H1 (cell line): ENCODE data around the gene LRRC3C. TPM values are rescaled to one million over a fixed set of nuclear protein-coding genes. Genes with fewer than 3 reads are reported as not detected.

ENCODE experiments used
- CTCF ChIA-PET: fragments of 300-600 bp; sonication (Branson Sonifier 250); formaldehyde crosslinking; loops from one replicate; lab custom pipeline; 2021; ENCODE audit not compliant: partially characterized antibody; lab: Charles Lee
- POLR2A ChIA-PET: fragments of 300-600 bp; sonication (Branson Sonifier 250); formaldehyde crosslinking; loops from one replicate; lab custom pipeline; 2021; ENCODE audit warnings: inconsistent platforms; ENCODE audit not compliant: partially characterized antibody; lab: Charles Lee
- DNase-seq, 2 experiments: peaks; one replicate each; pipeline versions ENCODE4 v3.0.0 to v3.0.0-alpha.2; 2010 to 2022; ENCODE audit warnings: low spot score in 2 of 2, low read depth in 1 of 2, mixed read lengths in 1 of 2
- FAIRE-seq: peaks from 2 replicates; lab custom pipeline; 2011; peaks lifted over from hg19 to GRCh38; lab: Jason Lieb, UNC
- H2AFZ ChIP-seq: 2 replicates; pipeline ENCODE4 v1.8.1; 2012; ENCODE audit warnings: low read length, inconsistent platforms
- H2AK5ac ChIP-seq: 2 replicates; pipeline ENCODE4 v1.6.1; 2013; ENCODE audit warnings: low read depth, low read length
- H2BK120ac ChIP-seq: replicated peaks from 2 replicates; pipeline ENCODE3; 2013; ENCODE audit warnings: low read depth, low read length, inconsistent platforms
- H2BK12ac ChIP-seq: 2 replicates; pipeline ENCODE4 v1.6.1; 2013; ENCODE audit warnings: low read depth, low read length
- H2BK15ac ChIP-seq: 2 replicates; pipeline ENCODE4 v1.6.1; 2013; ENCODE audit warnings: low read length
- H2BK20ac ChIP-seq: 2 replicates; pipeline ENCODE4 v1.6.1; 2013; ENCODE audit warnings: low read length
- H2BK5ac ChIP-seq: 2 replicates; pipeline ENCODE4 v1.6.1; 2013; ENCODE audit warnings: low read depth, low read length
- H3K14ac ChIP-seq: 2 replicates; pipeline ENCODE4 v1.6.1; 2013; ENCODE audit warnings: inconsistent platforms; ENCODE audit not compliant: insufficient read length
- H3K18ac ChIP-seq: 2 replicates; pipeline ENCODE4 v1.6.1; 2013; ENCODE audit warnings: low read length; ENCODE audit errors: extremely low read depth
- H3K23ac ChIP-seq: 2 replicates; pipeline ENCODE4 v1.6.1; 2013; ENCODE audit warnings: inconsistent platforms; ENCODE audit not compliant: insufficient read length
- H3K23me2 ChIP-seq: 2 replicates; pipeline ENCODE4 v1.6.1; 2013; ENCODE audit warnings: low read depth, low read length
- H3K27ac ChIP-seq: 2 replicates; pipeline ENCODE4 v1.6.1; 2011; ENCODE audit warnings: low read depth, low read length, inconsistent platforms
- H3K27me3 ChIP-seq, 4 experiments: replicated peaks in 1 of 4; 1 replicate in 1 of 4; 2 replicates in 3 of 4; pipeline versions ENCODE4 v1.6.1 to v1.8.1; 2011 to 2013; ENCODE audit warnings: low read length in 3 of 4, mild to moderate bottlenecking in 3 of 4, inconsistent platforms in 2 of 4, mixed read lengths in 2 of 4, moderate library complexity in 1 of 4; ENCODE audit not compliant: control insufficient read depth in 3 of 4, insufficient read depth in 3 of 4; ENCODE audit errors: extremely low read depth in 1 of 4
- H3K36me3 ChIP-seq, 4 experiments: 2 replicates each; pipeline versions ENCODE4 v1.6.1 to v1.8.1; 2011 to 2013; ENCODE audit warnings: mild to moderate bottlenecking in 4 of 4, low read length in 3 of 4, moderate library complexity in 2 of 4, control low read depth in 1 of 4, inconsistent platforms in 1 of 4; ENCODE audit not compliant: insufficient read depth in 4 of 4, control insufficient read depth in 2 of 4
- H3K4ac ChIP-seq: replicated peaks from 2 replicates; pipeline ENCODE3; 2013; ENCODE audit warnings: low read length, low read depth, mixed read lengths, inconsistent platforms; ENCODE audit not compliant: insufficient read length
- H3K4me1 ChIP-seq, 4 experiments: replicated peaks in 1 of 4; 1 replicate in 1 of 4; 2 replicates in 3 of 4; pipeline versions ENCODE4 v1.6.1 to v1.8.1; 2011 to 2013; ENCODE audit warnings: low read length in 3 of 4, inconsistent platforms in 2 of 4, mixed read lengths in 1 of 4; ENCODE audit not compliant: insufficient read depth in 4 of 4, control insufficient read depth in 3 of 4
- H3K4me2 ChIP-seq, 2 experiments: 2 replicates each; pipeline versions ENCODE4 v1.6.1 to v1.8.1; 2011 to 2013; ENCODE audit warnings: low read depth in 2 of 2, low read length in 2 of 2, control low read depth in 1 of 2, inconsistent platforms in 1 of 2, mild to moderate bottlenecking in 1 of 2; ENCODE audit not compliant: insufficient read depth in 1 of 2
- H3K4me3 ChIP-seq, 4 experiments: fragments of 200-600, 300-600 bp in 1 of 4; sonication (generic), shearing (Covaris generic), sonication (Bioruptor Twin) in 1 of 4; 2 replicates each; pipeline versions ENCODE4 v1.5.1 to v1.8.1; 2011 to 2016; ENCODE audit warnings: low read length in 4 of 4, low read depth in 3 of 4, control low read depth in 2 of 4, inconsistent platforms in 2 of 4, mild to moderate bottlenecking in 2 of 4, mixed read lengths in 1 of 4, moderate library complexity in 1 of 4; ENCODE audit not compliant: insufficient read depth in 2 of 4; ENCODE audit errors: extremely low read depth in 1 of 4
- H3K56ac ChIP-seq: replicated peaks from 2 replicates; pipeline ENCODE3; 2013; ENCODE audit warnings: low read depth, mild to moderate bottlenecking, mixed read lengths, low read length, inconsistent platforms; ENCODE audit not compliant: insufficient read length
- H3K79me1 ChIP-seq: 2 replicates; pipeline ENCODE4 v1.6.1; 2013; ENCODE audit warnings: low read depth, low read length, control low read depth
- H3K79me2 ChIP-seq, 2 experiments: 2 replicates each; pipeline versions ENCODE4 v1.6.1 to v1.8.1; 2012 to 2013; ENCODE audit warnings: low read length in 2 of 2, mild to moderate bottlenecking in 2 of 2, inconsistent platforms in 1 of 2; ENCODE audit not compliant: insufficient read depth in 2 of 2, control insufficient read depth in 1 of 2
- H3K9ac ChIP-seq, 4 experiments: replicated peaks in 1 of 4; 1 replicate in 1 of 4; 2 replicates in 3 of 4; pipeline versions ENCODE4 v1.6.1 to v1.8.1; 2011 to 2013; ENCODE audit warnings: low read depth in 3 of 4, low read length in 3 of 4, control low read depth in 2 of 4, mild to moderate bottlenecking in 2 of 4, moderate library complexity in 2 of 4, inconsistent platforms in 1 of 4; ENCODE audit errors: extremely low read depth in 1 of 4
- H3K9me3 ChIP-seq, 2 experiments: 2 replicates each; pipeline versions ENCODE4 v1.6.1 to v1.8.1; 2012 to 2013; ENCODE audit warnings: mild to moderate bottlenecking in 2 of 2, moderate library complexity in 2 of 2, control low read depth in 1 of 2, inconsistent platforms in 1 of 2, low read depth in 1 of 2, low read length in 1 of 2, mixed read lengths in 1 of 2; ENCODE audit not compliant: insufficient read depth in 2 of 2
- H4K20me1 ChIP-seq, 2 experiments: replicated peaks in 1 of 2; 2 replicates each; pipeline versions ENCODE3 to v1.8.1; 2011 to 2013; ENCODE audit warnings: inconsistent platforms in 2 of 2, low read length in 2 of 2, mild to moderate bottlenecking in 1 of 2; ENCODE audit not compliant: insufficient read depth in 2 of 2, control insufficient read depth in 1 of 2
- H4K5ac ChIP-seq: 2 replicates; pipeline ENCODE4 v1.6.1; 2013; ENCODE audit warnings: low read length, low read depth, mixed read lengths, inconsistent platforms; ENCODE audit not compliant: insufficient read length
- H4K8ac ChIP-seq: 2 replicates; pipeline ENCODE4 v1.8.0; 2013; ENCODE audit warnings: mild to moderate bottlenecking, moderate library complexity, low read length, inconsistent platforms; ENCODE audit not compliant: insufficient read depth; ENCODE audit errors: extremely low read depth
- H4K91ac ChIP-seq: replicated peaks from 2 replicates; pipeline ENCODE3; 2013; ENCODE audit warnings: low read length, mixed read lengths, inconsistent platforms; ENCODE audit not compliant: insufficient read length
- ATF3 ChIP-seq: IDR thresholded peaks from 2 replicates; pipeline ENCODE4 v1.6.1; 2011; ENCODE audit warnings: low read depth, mild to moderate bottlenecking, low read length; ENCODE audit not compliant: insufficient read depth
- GTF2F1 ChIP-seq: IDR thresholded peaks from 2 replicates; pipeline ENCODE4 v1.6.1; 2012; ENCODE audit warnings: low read depth, low read length, improper control_type of control experiment, borderline replicate concordance
- KDM4A ChIP-seq: IDR thresholded peaks from one replicate; pipeline ENCODE4 v1.7.1; 2012; ENCODE audit warnings: low read depth, mild to moderate bottlenecking, moderate library complexity, low read length, inconsistent platforms; ENCODE audit not compliant: severe bottlenecking
- WGBS, 2 experiments: shearing (Covaris generic) in 1 of 2; methylation state at CpG; one replicate each; pipeline versions ENCODE4 v1.1.6 to v1.1.7; 2013 to 2015; ENCODE audit warnings: low lambda C conversion rate in 2 of 2, mixed read lengths in 2 of 2, inconsistent platforms in 1 of 2, low coverage in 1 of 2, missing lambda C conversion rate in 1 of 2; ENCODE audit not compliant: insufficient replicate concordance in 2 of 2, insufficient coverage in 1 of 2, insufficient read length in 1 of 2; ENCODE audit errors: extremely low coverage in 1 of 2, missing lambda C conversion rate in 1 of 2; 5-methylcytosine and 5-hydroxymethylcytosine counted together
- polyA plus RNA-seq, 7 experiments: library from polyadenylated mRNA; depleted of rRNA in 3 of 7; stranded (reverse) in 5 of 7; unstranded in 2 of 7; fragments of >200 nt in 5 of 7; fragments of 200-250 nt in 2 of 7; gene quantifications; 1 replicate in 5 of 7; 2 replicates in 1 of 7; 4 replicates in 1 of 7; pipeline versions ENCODE4 v1.2.1 to v1.2.3, GENCODE V29; 2011 to 2013; ENCODE audit warnings: missing spikeins in 2 of 7, mixed read lengths in 2 of 7
- total RNA-seq: library from RNA; stranded (reverse); fragmentation: NEBNext Ultra II Directional; extraction: Animal tissue kit (Norgen Biotek cat#: 25700); gene quantifications from 2 replicates; pipeline ENCODE4 v1.2.1, GENCODE V29; 2021

LRRC3C gene
- total and polyA plus RNA-seq, 2 of the 8 experiments (the other 6 are each of a cell fraction or from before 2014, with no cell fraction given): not detected

GRCh38 chr17:39951924-39952679 lies 24.6 kb downstream of the LRRC3C start:
- Histone ChIP-seq H2AFZ (no peak overlapping the region), H3K23me2 (peaks cover 2% of the 10 kb centered on the region; the same call in 1 of the 2 replicates), H2BK5ac (peak overlapping the region; percentile 79; the same call in 1 of the 2 replicates), H3K9ac (peak overlapping the region in 2 of 4 experiments; percentile 45 to 49; a peak in 4 of 7 replicates), H3K4me1 (peaks cover 0 to 16% (median 7%) of the 10 kb centered on the region in 4 experiments; a peak in 6 of 7 replicates), H3K36me3 (no peaks in the 10 kb centered on the region), H3K4me3 (peak overlapping the region; percentile 33 to 60 (median 49); a peak in 7 of 8 replicates), H4K20me1 (no peaks in the 10 kb centered on the region), H2BK20ac (no peak overlapping the region), H3K4ac (peak overlapping the region; percentile 5), H3K4me2 (peak overlapping the region; percentile 72 to 99), H2BK12ac (peak overlapping the region; percentile 84; the same call in 1 of the 2 replicates), H2BK15ac (no peak overlapping the region; the same call in 1 of the 2 replicates), H3K18ac (peak overlapping the region; percentile 6), H4K5ac (no peak overlapping the region), H2AK5ac (no peak overlapping the region; the same call in 1 of the 2 replicates), H2BK120ac (no peak overlapping the region), H4K8ac (peak overlapping the region; percentile 37; the same call in 1 of the 2 replicates), H3K27ac (no peak overlapping the region), H4K91ac (peak overlapping the region; percentile 1), H3K79me1 (0 out of 2 replicates have a peak, but pooled peaks cover 2% of the 10 kb centered on the region), H3K79me2 (no peaks in the 10 kb centered on the region), H3K23ac (no peak overlapping the region), H3K27me3 (peaks cover 0 to 5% (median 2%) of the 10 kb centered on the region in 4 experiments; a peak in 3 of 7 replicates), H3K56ac (no peak overlapping the region), H3K14ac (no peak overlapping the region), H3K9me3 (no peaks in the 10 kb centered on the region)
- CTCF ChIA-PET: interaction anchor here (2.0 kb wide), 1 partner anchor 12 kb away, joined by 7 read pairs; no protein-coding TSS in a partner anchor
- TF ChIP-seq ATF3: no peak
- TF ChIP-seq GTF2F1: no peak
- peak; percentile 34 for TF ChIP-seq KDM4A
- 63% methylated on average over 22 of the region's 22 CpGs; no CpG with 5 or more reads in 1 of the 2 experiments for WGBS, 2 experiments
- FAIRE-seq (no peak), DNase-seq (no peak)
- POLR2A ChIA-PET: interaction anchor here (1.4 kb wide), 1 partner anchor 18 kb away, joined by 5 read pairs; no protein-coding TSS in a partner anchor
